CD4-positive, alpha-beta T cell treated with Interleukin-21 for 1 hour (primary cell): Measurements from ENCODE around the gene SLC23A2.
A peak's percentile ranks its signal among the peaks of the same experiment; 100 is the strongest.
"Not testable (repeated sequence)": the region's sequence is repeated elsewhere in the genome, so short reads cannot be mapped to it uniquely, and the experiment has no call there.

Experiments
- DNase-seq: peaks from one replicate; pipeline ENCODE4 v3.0.0-alpha.2; 2020

The SLC23A2 gene

GRCh38 chr20:4898282-4899244 is 102.7 kb downstream of the SLC23A2 start:
- DNase-seq, result no peak

GRCh38 chr20:4897600-4897999 is 103.7 kb downstream of the SLC23A2 start:
- no peak for DNase-seq

GRCh38 chr20:4896971-4897497 is 104.3 kb downstream of the SLC23A2 start:
- peak; percentile 5 for DNase-seq

GRCh38 chr20:4896119-4896702 is 105.1 kb downstream of the SLC23A2 start:
- DNase-seq, result no peak

GRCh38 chr20:4894981-4895381 is 106.3 kb downstream of the SLC23A2 start:
- no peak for DNase-seq

- no peak for DNase-seq
Observed at GRCh38 chr20:4894409-4894808, 106.9 kb downstream of the SLC23A2 start.

- DNase-seq, result no peak
Observed at GRCh38 chr20:4893709-4894108, 107.6 kb downstream of the SLC23A2 start.

- no peak for DNase-seq
Observed at GRCh38 chr20:4891997-4892396, 109.3 kb downstream of the SLC23A2 start.

GRCh38 chr20:4891190-4891763 is 110.0 kb downstream of the SLC23A2 start:
- DNase-seq, result no peak

- no peak for DNase-seq
Observed at GRCh38 chr20:4889446-4889845, 111.9 kb downstream of the SLC23A2 start.

GRCh38 chr20:4887586-4887985 is 113.7 kb downstream of the SLC23A2 start:
- DNase-seq, result no peak

- DNase-seq, result no peak
Observed at GRCh38 chr20:4886771-4887527, 114.4 kb downstream of the SLC23A2 start.

- no peak for DNase-seq
Observed at GRCh38 chr20:4885877-4886276, 115.4 kb downstream of the SLC23A2 start.

- DNase-seq, result no peak
Observed at GRCh38 chr20:4883546-4883945, 117.8 kb downstream of the SLC23A2 start.

- no peak for DNase-seq
Observed at GRCh38 chr20:4883051-4883450, 118.3 kb downstream of the SLC23A2 start.

GRCh38 chr20:4881006-4881730 is 120.1 kb downstream of the SLC23A2 start:
- no peak for DNase-seq

GRCh38 chr20:4880051-4880450 is 121.3 kb downstream of the SLC23A2 start:
- no peak for DNase-seq

GRCh38 chr20:4878099-4878498 is 123.2 kb downstream of the SLC23A2 start:
- not testable (repeated sequence) for DNase-seq

GRCh38 chr20:4876731-4877130 is 124.6 kb downstream of the SLC23A2 start:
- no peak for DNase-seq

- DNase-seq, result no peak
Observed at GRCh38 chr20:4876301-4876700, 125.0 kb downstream of the SLC23A2 start.

- DNase-seq, result no peak
Observed at GRCh38 chr20:4875578-4876067, 125.7 kb downstream of the SLC23A2 start.

GRCh38 chr20:4873396-4873795 is 127.9 kb downstream of the SLC23A2 start:
- DNase-seq, result no peak
